Liver (tissue), 9 donors: ENCODE measurements around the gene PEAK1. TPM values are rescaled to one million over a fixed set of nuclear protein-coding genes. Genes with fewer than 3 reads are reported as not detected.
"Not testable (repeated sequence)": the region's sequence is repeated elsewhere in the genome, so short reads cannot be mapped to it uniquely, and the experiment has no call there.

Source experiments
- DNase-seq: peaks from one replicate; pipeline ENCODE4 v3.0.0-alpha.2; 2017; ENCODE audit warnings: low spot score
- H3K27ac ChIP-seq, 2 donors: one replicate each; pipeline ENCODE4 v1.7.0; 2013; ENCODE audit warnings: inconsistent platforms in 2 of 2, low read length in 2 of 2, control low read depth in 1 of 2, low read depth in 1 of 2, mild to moderate bottlenecking in 1 of 2
- H3K27me3 ChIP-seq, 4 donors: one replicate each; pipeline versions ENCODE4 v1.6.1 to v1.7.0; 2013; ENCODE audit warnings: low read length in 3 of 4, inconsistent platforms in 1 of 4, mild to moderate bottlenecking in 1 of 4, moderate library complexity in 1 of 4; ENCODE audit not compliant: control insufficient read depth in 4 of 4, insufficient read depth in 4 of 4
- H3K36me3 ChIP-seq, 4 donors: one replicate each; pipeline versions ENCODE4 v1.6.1 to v1.7.0; 2013; ENCODE audit warnings: low read length in 3 of 4, mild to moderate bottlenecking in 3 of 4, low read depth in 1 of 4, moderate library complexity in 1 of 4; ENCODE audit not compliant: control insufficient read depth in 4 of 4, insufficient read depth in 3 of 4
- H3K4me1 ChIP-seq, 4 donors: one replicate each; pipeline versions ENCODE4 v1.6.1 to v1.7.0; 2013; ENCODE audit warnings: low read length in 3 of 4, mild to moderate bottlenecking in 3 of 4, moderate library complexity in 1 of 4; ENCODE audit not compliant: control insufficient read depth in 4 of 4, insufficient read depth in 4 of 4
- H3K4me3 ChIP-seq, 3 donors: one replicate each; pipeline versions ENCODE4 v1.6.1 to v1.7.0; 2013; ENCODE audit warnings: low read length in 3 of 3, control low read depth in 1 of 3, low read depth in 1 of 3, mild to moderate bottlenecking in 1 of 3
- H3K9ac ChIP-seq, 2 donors: one replicate each; pipeline ENCODE4 v1.7.0; 2013; ENCODE audit warnings: low read length in 2 of 2, mild to moderate bottlenecking in 2 of 2, moderate library complexity in 2 of 2, control low read depth in 1 of 2, low read depth in 1 of 2
- H3K9me3 ChIP-seq, 4 donors: one replicate each; pipeline versions ENCODE4 v1.6.1 to v1.7.0; 2013; ENCODE audit warnings: low read length in 3 of 4; ENCODE audit not compliant: control insufficient read depth in 4 of 4
- ATF3 ChIP-seq: IDR thresholded peaks from 2 replicates; pipeline ENCODE4 v1.6.1; 2016; ENCODE audit warnings: antibody characterized with exemption
- EGR1 ChIP-seq, 2 donors: IDR thresholded peaks; 2 replicates each; pipeline ENCODE4 v1.6.1; 2016 to 2018; ENCODE audit warnings: antibody characterized with exemption in 2 of 2, low read depth in 2 of 2
- FOXA1 ChIP-seq: IDR thresholded peaks from 2 replicates; pipeline ENCODE4 v1.6.1; 2016; ENCODE audit warnings: antibody characterized with exemption
- GABPA ChIP-seq, 2 donors: IDR thresholded peaks in 1 of 2; conservative IDR thresholded peaks in 1 of 2; 2 replicates each; pipeline ENCODE4 v1.6.1; 2016; ENCODE audit warnings: antibody characterized with exemption in 2 of 2, mild to moderate bottlenecking in 1 of 2, moderate library complexity in 1 of 2
- HNF4G ChIP-seq: IDR thresholded peaks from 2 replicates; pipeline ENCODE4 v1.6.1; 2016; ENCODE audit warnings: antibody characterized with exemption
- RAD21 ChIP-seq, 2 donors: IDR thresholded peaks; 2 replicates each; pipeline ENCODE4 v1.6.1; 2016; ENCODE audit warnings: antibody characterized with exemption in 2 of 2, mild to moderate bottlenecking in 2 of 2
- REST ChIP-seq: IDR thresholded peaks from 2 replicates; pipeline ENCODE4 v1.6.1; 2016; ENCODE audit warnings: antibody characterized with exemption, mild to moderate bottlenecking
- SP1 ChIP-seq: IDR thresholded peaks from 2 replicates; pipeline ENCODE4 v1.6.1; 2018; ENCODE audit warnings: antibody characterized with exemption, mild to moderate bottlenecking
- YY1 ChIP-seq: IDR thresholded peaks from 2 replicates; pipeline ENCODE4 v1.6.1; 2016; ENCODE audit warnings: antibody characterized with exemption, mild to moderate bottlenecking
- WGBS: extraction: QIAGEN DNeasy Blood & Tissue Kit; methylation state at CpG from one replicate; pipeline ENCODE4 v1.1.7; 2013; 5-methylcytosine and 5-hydroxymethylcytosine counted together
- polyA plus RNA-seq, 2 donors: library from polyadenylated mRNA; stranded (reverse) in 1 of 2; unstranded in 1 of 2; fragments of 200-250 nt in 1 of 2; fragments of >200 nt in 1 of 2; fragmentation: Nextera tagmentation in 1 of 2; extraction: Ambion mirVana in 1 of 2; gene quantifications; one replicate each; pipeline versions ENCODE4 v1.2.1 to v1.2.3, GENCODE V29; 2013 to 2015
- total RNA-seq, 2 donors: library from RNA; depleted of rRNA; stranded (reverse); fragments of >200 nt; gene quantifications; one replicate each; pipeline ENCODE4 v1.2.3, GENCODE V29; 2014
- TF ChIP-seq, protein P1 (sequence below): IDR thresholded peaks from 2 replicates; pipeline ENCODE4 v1.6.1; 2016; ENCODE audit warnings: antibody characterized with exemption
- TF ChIP-seq, protein P2 (sequence below): IDR thresholded peaks from 2 replicates; pipeline ENCODE4 v1.6.1; 2016; ENCODE audit warnings: antibody characterized with exemption
- donor health status: healthy.
- donor health status: healthy.
- donor health status: healthy.
- donor health status: healthy.
- donor health status: healthy.

PEAK1 gene
- total and polyA plus RNA-seq, 4 donors, result 1.8 to 14.9 (median 5.8) TPM

GRCh38 chr15:77406846-77407245 is 13.1 kb downstream of the PEAK1 start:
- no peak for DNase-seq
- Histone ChIP-seq H3K27ac (no peak overlapping the region), H3K9ac (no peak overlapping the region), H3K27me3 (no peaks in the 10 kb centered on the region), H3K9me3 (no peaks in the 10 kb centered on the region), H3K36me3 (no peaks in the 10 kb centered on the region), H3K4me3 (no peak overlapping the region), H3K4me1 (peaks cover 0 to 3% (median under 1%) of the 10 kb centered on the region in 4 donors)
- no peak for TF ChIP-seq YY1
- no peak for TF ChIP-seq GABPA (IDR thresholded peaks at IDR 0.05 in 1 of 2, conservative IDR thresholded peaks at IDR 0.05 in 1 of 2)
- no peak for TF ChIP-seq REST
- TF ChIP-seq FOXA1, result no peak
- TF ChIP-seq ATF3, result no peak
- TF ChIP-seq SP1, result no peak
- no peak for TF ChIP-seq RAD21 (IDR thresholded peaks at IDR 0.05)
- TF ChIP-seq, protein P1, sequence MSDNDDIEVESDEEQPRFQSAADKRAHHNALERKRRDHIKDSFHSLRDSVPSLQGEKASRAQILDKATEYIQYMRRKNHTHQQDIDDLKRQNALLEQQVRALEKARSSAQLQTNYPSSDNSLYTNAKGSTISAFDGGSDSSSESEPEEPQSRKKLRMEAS, result no peak
- no peak for TF ChIP-seq HNF4G
- TF ChIP-seq, protein P2, sequence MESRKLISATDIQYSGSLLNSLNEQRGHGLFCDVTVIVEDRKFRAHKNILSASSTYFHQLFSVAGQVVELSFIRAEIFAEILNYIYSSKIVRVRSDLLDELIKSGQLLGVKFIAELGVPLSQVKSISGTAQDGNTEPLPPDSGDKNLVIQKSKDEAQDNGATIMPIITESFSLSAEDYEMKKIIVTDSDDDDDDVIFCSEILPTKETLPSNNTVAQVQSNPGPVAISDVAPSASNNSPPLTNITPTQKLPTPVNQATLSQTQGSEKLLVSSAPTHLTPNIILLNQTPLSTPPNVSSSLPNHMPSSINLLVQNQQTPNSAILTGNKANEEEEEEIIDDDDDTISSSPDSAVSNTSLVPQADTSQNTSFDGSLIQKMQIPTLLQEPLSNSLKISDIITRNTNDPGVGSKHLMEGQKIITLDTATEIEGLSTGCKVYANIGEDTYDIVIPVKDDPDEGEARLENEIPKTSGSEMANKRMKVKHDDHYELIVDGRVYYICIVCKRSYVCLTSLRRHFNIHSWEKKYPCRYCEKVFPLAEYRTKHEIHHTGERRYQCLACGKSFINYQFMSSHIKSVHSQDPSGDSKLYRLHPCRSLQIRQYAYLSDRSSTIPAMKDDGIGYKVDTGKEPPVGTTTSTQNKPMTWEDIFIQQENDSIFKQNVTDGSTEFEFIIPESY, result no peak
- TF ChIP-seq EGR1 (IDR thresholded peaks at IDR 0.05; ENCODE audit: low read depth in 2 of 2), result no peak
- 93% methylated on average over 4 of the region's 4 CpGs for WGBS

DNA sequence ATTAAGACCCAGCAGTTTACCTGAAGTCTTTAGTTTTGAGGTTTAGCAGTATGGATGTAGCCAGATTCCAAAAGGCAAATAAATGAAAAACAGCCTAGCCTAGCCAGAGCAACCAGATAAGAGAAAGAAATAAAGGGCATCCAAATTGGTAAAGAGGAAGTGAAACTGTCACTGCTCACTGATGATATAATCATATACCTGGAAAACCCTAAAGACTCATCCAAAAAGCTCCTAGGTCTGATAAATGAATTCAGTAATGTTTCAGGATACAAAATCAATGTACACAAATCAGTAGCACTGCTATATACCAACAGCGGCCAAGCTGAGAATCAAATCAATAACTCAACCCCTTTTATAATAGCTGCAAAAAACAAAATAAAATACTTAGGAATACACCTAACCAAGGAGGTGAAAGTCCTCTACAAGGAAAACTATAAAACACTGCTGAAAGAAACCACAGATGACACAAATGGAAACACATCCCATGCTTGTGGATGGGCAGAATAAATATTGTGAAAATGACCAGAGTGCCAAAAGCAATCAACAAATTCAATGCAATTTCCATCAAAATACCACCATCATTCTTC is 13.6 kb downstream of the PEAK1 start:
- H3K27ac ChIP-seq, H3K36me3 ChIP-seq, H3K9ac ChIP-seq, H3K27me3 ChIP-seq, H3K4me1 ChIP-seq, H3K9me3 ChIP-seq, DNase-seq, H3K4me3 ChIP-seq: not testable (repeated sequence)
- 80% methylated on average over 1 of the region's 1 CpG for WGBS
